Colonic mucosa (tissue), 4 donors: Measurements from ENCODE around the gene HLCS. TPM values are rescaled to one million over a fixed set of nuclear protein-coding genes. Genes with fewer than 3 reads are reported as not detected.

ENCODE experiments used
- DNase-seq: peaks from one replicate; pipeline ENCODE4 v3.0.0-alpha.2; 2020
- H3K27ac ChIP-seq: fragments of 200-600 bp; one replicate; pipeline ENCODE4 v1.8.0; 2021
- H3K27me3 ChIP-seq: fragments of 200-600 bp; one replicate; pipeline ENCODE4 v1.8.0; 2021
- H3K36me3 ChIP-seq: fragments of 200-600 bp; one replicate; pipeline ENCODE4 v1.8.0; 2021
- H3K4me1 ChIP-seq: fragments of 200-600 bp; one replicate; pipeline ENCODE4 v1.8.0; 2021; ENCODE audit warnings: mild to moderate bottlenecking
- H3K4me3 ChIP-seq: fragments of 200-600 bp; one replicate; pipeline ENCODE4 v1.8.0; 2021
- H3K9ac ChIP-seq, 2 donors: one replicate each; pipeline ENCODE4 v1.7.0; 2013; ENCODE audit warnings: control low read depth in 2 of 2, low read depth in 2 of 2, low read length in 2 of 2
- H3K9me3 ChIP-seq: fragments of 200-600 bp; one replicate; pipeline ENCODE4 v1.8.0; 2021
- CTCF ChIP-seq: fragments of 200-600 bp; IDR thresholded peaks from one replicate; pipeline ENCODE4 v1.8.0; 2022; ENCODE audit warnings: antibody characterized with exemption, mild to moderate bottlenecking
- intact Hi-C: fragments of 100-400 bp; cut with DNase I; formaldehyde crosslinking; loops from one replicate; pipeline ENCODE4 v1.14.1; 2022
- total RNA-seq, 2 donors: library from RNA; stranded (reverse); fragmentation: NEBNext Ultra II Directional in 1 of 2; extraction: Animal tissue kit (Norgen Biotek cat#: 25700) in 1 of 2; gene quantifications; one replicate each; pipeline ENCODE4 v1.2.1, GENCODE V29; 2021
- donor health status: healthy.
- donor health status: DM: no; HTN: no; CAD: no.
- donor health status: DM: no; HTN: no; CAD: no.

HLCS gene
- total RNA-seq, 2 donors from 2014 or later = 10.8 to 11.4 TPM

GRCh38 chr21:36845790-36846189 lies 120.7 kb downstream of the HLCS start:
- H3K27ac ChIP-seq = no peak overlapping the region
- H3K4me3 ChIP-seq = no peak overlapping the region
- H3K36me3 ChIP-seq = no peaks in the 10 kb centered on the region
- intact Hi-C loops = no loop called here
- no peaks in the 10 kb centered on the region for H3K4me1 ChIP-seq
- no peaks in the 10 kb centered on the region for H3K27me3 ChIP-seq
- no peak for TF ChIP-seq CTCF
- H3K9me3 ChIP-seq = no peaks in the 10 kb centered on the region
- no peak for DNase-seq
- no peak overlapping the region for H3K9ac ChIP-seq

GRCh38 chr21:36845070-36845469 lies 121.4 kb downstream of the HLCS start:
- DNase-seq = no peak
- Histone ChIP-seq H3K9me3 (no peaks in the 10 kb centered on the region), H3K4me1 (no peaks in the 10 kb centered on the region), H3K36me3 (no peaks in the 10 kb centered on the region), H3K9ac (no peak overlapping the region), H3K4me3 (no peak overlapping the region), H3K27ac (no peak overlapping the region), H3K27me3 (no peaks in the 10 kb centered on the region)
- TF ChIP-seq CTCF = no peak
- intact Hi-C loops = no loop called here

- Histone ChIP-seq H3K4me1 (no peaks in the 10 kb centered on the region), H3K9me3 (no peaks in the 10 kb centered on the region), H3K9ac (no peak overlapping the region), H3K36me3 (no peaks in the 10 kb centered on the region), H3K4me3 (no peak overlapping the region), H3K27ac (no peak overlapping the region), H3K27me3 (no peaks in the 10 kb centered on the region)
- intact Hi-C loops = no loop called here
- no peak for TF ChIP-seq CTCF
- DNase-seq = no peak
Observed at GRCh38 chr21:36841866-36842265, 124.6 kb downstream of the HLCS start.

GRCh38 chr21:36839735-36840134 lies 126.7 kb downstream of the HLCS start:
- Histone ChIP-seq H3K4me1 (no peaks in the 10 kb centered on the region), H3K36me3 (no peaks in the 10 kb centered on the region), H3K9me3 (no peaks in the 10 kb centered on the region), H3K4me3 (no peak overlapping the region), H3K27ac (no peak overlapping the region), H3K27me3 (no peaks in the 10 kb centered on the region), H3K9ac (no peak overlapping the region)
- TF ChIP-seq CTCF = no peak
- DNase-seq = no peak
- intact Hi-C loops = no loop called here

- no peak for TF ChIP-seq CTCF
- Histone ChIP-seq H3K9me3 (no peaks in the 10 kb centered on the region), H3K4me3 (no peak overlapping the region), H3K9ac (no peak overlapping the region), H3K36me3 (no peaks in the 10 kb centered on the region), H3K4me1 (no peaks in the 10 kb centered on the region), H3K27me3 (no peaks in the 10 kb centered on the region), H3K27ac (no peak overlapping the region)
- intact Hi-C loops = no loop called here
- DNase-seq = no peak
Observed at GRCh38 chr21:36839123-36839522, 127.3 kb downstream of the HLCS start.

GRCh38 chr21:36835383-36835795 lies 131.1 kb downstream of the HLCS start:
- intact Hi-C loops = no loop called here
- no peaks in the 10 kb centered on the region for H3K27me3 ChIP-seq
- H3K9ac ChIP-seq = no peak overlapping the region
- no peak overlapping the region for H3K4me3 ChIP-seq
- H3K36me3 ChIP-seq = no peaks in the 10 kb centered on the region
- H3K9me3 ChIP-seq = no peaks in the 10 kb centered on the region
- no peak for TF ChIP-seq CTCF
- H3K4me1 ChIP-seq = no peaks in the 10 kb centered on the region
- peak; percentile 86 for DNase-seq
- no peak overlapping the region for H3K27ac ChIP-seq
